ENCODE data around the gene SYT6.

- no peak for TF ChIP-seq CTCF (IDR thresholded peaks at IDR 0.05)
- TF ChIP-seq POLR2A (IDR thresholded peaks at IDR 0.05) = no peak
- TF ChIP-seq EP300 (IDR thresholded peaks at IDR 0.05) = no peak
These were observed 44.9 kb downstream of the SYT6 start for GRCh38 chr1:114108751-114109255.
